Right atrium auricular region (tissue), 2 donors: ENCODE results near the gene DLG2. TPM values are rescaled to one million over a fixed set of nuclear protein-coding genes. Genes with fewer than 3 reads are reported as not detected.

ENCODE experiments used
- DNase-seq: peaks from one replicate; pipeline ENCODE4 v3.0.0-alpha.2; 2019; ENCODE audit warnings: low spot score
- H3K27ac ChIP-seq, 2 donors: fragments of 200-600 bp; sonication (generic); 1 replicate in 1 of 2; 2 replicates in 1 of 2; pipeline ENCODE4 v1.5.1; 2016 to 2019
- H3K27me3 ChIP-seq, 2 donors: fragments of 200-600 bp; sonication (generic); one replicate each; pipeline versions ENCODE4 v1.5.1 to v1.6.0; 2017 to 2019
- H3K36me3 ChIP-seq: fragments of 200-600 bp; sonication (generic); one replicate; pipeline ENCODE4 v1.5.1; 2016
- H3K4me1 ChIP-seq, 2 donors: fragments of 200-600 bp; sonication (generic); one replicate each; pipeline versions ENCODE4 v1.5.1 to v1.6.0; 2017 to 2019
- H3K4me3 ChIP-seq, 2 donors: fragments of 200-600 bp; sonication (generic); 1 replicate in 1 of 2; 2 replicates in 1 of 2; pipeline ENCODE4 v1.5.1; 2017 to 2019; ENCODE audit warnings: mild to moderate bottlenecking in 1 of 2, moderate library complexity in 1 of 2
- H3K9me3 ChIP-seq, 2 donors: fragments of 200-600 bp; sonication (generic); one replicate each; pipeline ENCODE4 v1.5.1; 2019
- total RNA-seq, 2 donors: library from RNA; depleted of rRNA; stranded (reverse); fragments of >200 nt; gene quantifications; one replicate each; pipeline ENCODE4 v1.1.0, GENCODE V29; 2016
- TF ChIP-seq, protein P1 (sequence below), 2 donors: fragments of 200-600 bp; sonication (generic); IDR thresholded peaks; one replicate each; pipeline ENCODE4 v1.5.1; 2019; ENCODE audit warnings: antibody characterized with exemption in 2 of 2

The DLG2 gene
- total RNA-seq, 2 donors from 2014 or later, result 6.6 to 6.7 TPM

DNA sequence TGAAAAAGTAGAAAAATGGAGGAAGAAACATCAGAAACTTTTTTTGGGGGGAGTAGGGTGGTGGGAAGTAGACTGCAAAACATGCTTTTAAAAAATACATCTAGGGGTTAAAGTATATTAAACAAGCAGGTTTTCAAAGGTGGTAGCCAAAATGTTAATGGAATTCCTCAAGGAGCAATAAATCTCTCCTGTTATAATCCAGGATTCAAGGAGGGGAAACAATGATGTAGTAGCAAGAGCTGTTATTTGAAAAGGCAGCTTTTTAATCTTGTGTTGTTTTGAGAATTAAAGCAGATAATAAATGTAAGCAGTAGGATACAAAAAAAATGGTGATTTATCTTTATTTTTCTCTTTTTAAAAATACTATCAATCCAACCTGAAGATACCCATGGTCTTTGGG lies 1604.4 kb downstream of the DLG2 start:
- H3K4me3 ChIP-seq, result no peak overlapping the region
- no peak for DNase-seq
- H3K9me3 ChIP-seq, result no peaks in the 10 kb centered on the region
- TF ChIP-seq, protein P1, sequence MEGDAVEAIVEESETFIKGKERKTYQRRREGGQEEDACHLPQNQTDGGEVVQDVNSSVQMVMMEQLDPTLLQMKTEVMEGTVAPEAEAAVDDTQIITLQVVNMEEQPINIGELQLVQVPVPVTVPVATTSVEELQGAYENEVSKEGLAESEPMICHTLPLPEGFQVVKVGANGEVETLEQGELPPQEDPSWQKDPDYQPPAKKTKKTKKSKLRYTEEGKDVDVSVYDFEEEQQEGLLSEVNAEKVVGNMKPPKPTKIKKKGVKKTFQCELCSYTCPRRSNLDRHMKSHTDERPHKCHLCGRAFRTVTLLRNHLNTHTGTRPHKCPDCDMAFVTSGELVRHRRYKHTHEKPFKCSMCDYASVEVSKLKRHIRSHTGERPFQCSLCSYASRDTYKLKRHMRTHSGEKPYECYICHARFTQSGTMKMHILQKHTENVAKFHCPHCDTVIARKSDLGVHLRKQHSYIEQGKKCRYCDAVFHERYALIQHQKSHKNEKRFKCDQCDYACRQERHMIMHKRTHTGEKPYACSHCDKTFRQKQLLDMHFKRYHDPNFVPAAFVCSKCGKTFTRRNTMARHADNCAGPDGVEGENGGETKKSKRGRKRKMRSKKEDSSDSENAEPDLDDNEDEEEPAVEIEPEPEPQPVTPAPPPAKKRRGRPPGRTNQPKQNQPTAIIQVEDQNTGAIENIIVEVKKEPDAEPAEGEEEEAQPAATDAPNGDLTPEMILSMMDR (IDR thresholded peaks at IDR 0.05), result no peak
- H3K27ac ChIP-seq, result no peak overlapping the region
- H3K4me1 ChIP-seq, result no peaks in the 10 kb centered on the region
- H3K36me3 ChIP-seq, result no peaks in the 10 kb centered on the region
- no peaks in the 10 kb centered on the region for H3K27me3 ChIP-seq

DNA sequence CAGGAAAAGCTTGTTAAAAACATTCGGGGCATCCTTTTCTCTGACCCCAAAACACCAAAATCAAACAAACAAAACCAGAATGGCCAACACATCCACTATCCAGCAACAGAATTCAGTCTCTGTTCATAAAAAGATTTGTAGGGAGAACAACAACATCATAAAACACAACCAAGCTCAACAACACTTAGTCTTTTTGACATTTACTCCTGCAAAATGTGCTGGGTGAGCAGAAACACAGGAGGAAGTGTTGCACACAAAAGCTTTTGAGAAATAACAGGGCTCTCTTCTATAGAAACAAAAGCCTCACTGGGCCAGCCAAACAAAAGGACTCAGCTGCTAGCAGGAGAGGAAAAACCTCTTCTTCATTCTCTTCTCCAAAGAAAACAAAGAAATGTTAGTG lies 1604.9 kb downstream of the DLG2 start:
- DNase-seq, result no peak
- Histone ChIP-seq H3K4me1 (no peaks in the 10 kb centered on the region), H3K27me3 (no peaks in the 10 kb centered on the region), H3K9me3 (no peaks in the 10 kb centered on the region), H3K27ac (no peak overlapping the region), H3K4me3 (no peak overlapping the region), H3K36me3 (no peaks in the 10 kb centered on the region)
- TF ChIP-seq, protein P1 (IDR thresholded peaks at IDR 0.05), result no peak

DNA sequence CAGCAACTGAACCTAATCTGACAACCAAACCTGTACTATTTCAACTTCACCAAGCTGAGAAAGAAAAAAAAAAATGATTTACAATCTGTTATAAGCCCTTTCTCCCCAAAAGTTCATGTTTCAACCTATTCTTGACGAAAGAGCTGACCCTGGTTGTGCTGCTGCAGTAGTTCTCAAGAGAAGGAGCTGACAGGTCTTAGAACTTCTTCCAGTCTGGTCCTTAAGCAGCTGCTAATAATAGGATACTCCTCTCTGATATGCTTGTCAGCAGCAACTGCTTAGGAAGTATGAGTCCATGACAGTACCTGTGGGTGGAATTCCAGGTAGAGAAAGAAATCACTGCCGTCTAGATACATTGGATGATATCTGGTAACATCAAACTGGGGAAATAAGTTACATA lies 1605.9 kb downstream of the DLG2 start:
- no peak for DNase-seq
- TF ChIP-seq, protein P1 (IDR thresholded peaks at IDR 0.05), result no peak
- Histone ChIP-seq H3K4me3 (no peak overlapping the region), H3K27me3 (no peaks in the 10 kb centered on the region), H3K36me3 (no peaks in the 10 kb centered on the region), H3K4me1 (no peaks in the 10 kb centered on the region), H3K27ac (no peak overlapping the region), H3K9me3 (no peaks in the 10 kb centered on the region)

DNA sequence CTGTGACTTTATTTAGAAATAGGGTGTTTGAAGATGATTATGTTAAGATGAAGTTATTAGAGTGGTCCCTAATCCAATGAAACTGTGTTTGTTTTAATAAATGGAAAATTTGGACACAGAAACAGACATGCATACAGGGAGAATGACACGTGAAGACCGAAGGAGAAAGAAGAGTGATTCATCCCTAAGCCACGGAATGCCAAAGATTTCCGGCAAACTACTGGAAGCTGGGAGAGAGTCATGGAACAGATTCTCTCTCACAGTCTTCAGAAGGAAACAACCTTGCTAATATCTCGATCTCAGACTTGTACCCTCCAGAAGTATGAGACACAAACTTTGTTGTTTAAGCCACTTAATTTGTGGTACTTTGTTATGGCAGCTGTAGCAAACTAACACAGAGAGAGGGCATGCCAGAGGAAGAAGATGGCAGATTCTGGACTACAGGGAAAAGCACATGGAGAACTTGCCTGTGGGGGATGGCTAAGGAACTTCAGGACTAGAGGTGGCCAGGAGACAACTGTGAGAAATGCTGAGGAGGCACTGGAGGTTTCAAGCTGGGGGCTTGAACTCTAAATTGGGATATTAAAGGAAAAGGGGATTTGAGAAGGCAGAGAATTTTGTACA lies 1607.5 kb downstream of the DLG2 start:
- H3K4me1 ChIP-seq, result no peaks in the 10 kb centered on the region
- no peaks in the 10 kb centered on the region for H3K27me3 ChIP-seq
- no peaks in the 10 kb centered on the region for H3K9me3 ChIP-seq
- no peak overlapping the region for H3K4me3 ChIP-seq
- H3K36me3 ChIP-seq, result no peaks in the 10 kb centered on the region
- H3K27ac ChIP-seq, result no peak overlapping the region
- TF ChIP-seq, protein P1 (IDR thresholded peaks at IDR 0.05), result no peak
- no peak for DNase-seq

DNA sequence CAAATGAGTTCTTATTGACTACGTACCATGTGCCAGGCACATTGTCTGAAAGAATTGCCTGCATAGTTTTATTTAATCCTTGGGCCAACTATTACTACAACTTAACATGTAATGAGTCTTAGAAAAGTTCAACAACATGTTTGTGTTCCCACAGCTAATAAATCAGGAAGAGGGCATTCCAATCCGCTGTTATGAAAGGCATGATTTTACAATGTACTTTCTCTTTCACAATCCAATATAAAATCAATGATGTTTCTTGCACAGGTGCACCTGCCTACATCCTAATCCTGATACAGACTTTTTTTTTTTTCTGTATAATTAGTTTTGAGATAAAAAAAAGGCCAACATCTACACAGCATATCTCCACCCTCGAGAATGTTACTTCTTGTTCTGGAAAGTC lies 1612.6 kb downstream of the DLG2 start:
- TF ChIP-seq, protein P1 (IDR thresholded peaks at IDR 0.05), result no peak
- no peaks in the 10 kb centered on the region for H3K9me3 ChIP-seq
- H3K27me3 ChIP-seq, result no peaks in the 10 kb centered on the region
- DNase-seq, result no peak
- H3K4me1 ChIP-seq, result no peaks in the 10 kb centered on the region
- no peak overlapping the region for H3K4me3 ChIP-seq
- no peaks in the 10 kb centered on the region for H3K36me3 ChIP-seq
- no peak overlapping the region for H3K27ac ChIP-seq
